HepG2 (cell line): ENCODE results near the gene BZW1. TPM values are rescaled to one million over a fixed set of nuclear protein-coding genes. Genes with fewer than 3 reads are reported as not detected.

Experiments
- ELF1 ChIP-seq: sonication (generic); formaldehyde crosslinking; IDR thresholded peaks from 2 replicates; pipeline ENCODE4 v1.4.0; 2020; ENCODE audit warnings: missing genetic modification reagents
- LCORL ChIP-seq, 2 experiments: fragments of 450-650 bp in 1 of 2; sonication (generic) in 1 of 2; formaldehyde crosslinking in 1 of 2; IDR thresholded peaks; 2 replicates each; pipeline versions ENCODE4 v1.5.0 to v1.6.1; 2017 to 2020; ENCODE audit warnings: antibody characterized with exemption in 1 of 2, missing genetic modification reagents in 1 of 2
- MEIS2 ChIP-seq: sonication (generic); formaldehyde crosslinking; IDR thresholded peaks from 2 replicates; pipeline ENCODE4 v1.9.0; 2021; ENCODE audit warnings: mild to moderate bottlenecking, missing genetic modification reagents
- NR3C1 ChIP-seq: sonication (generic); formaldehyde crosslinking; IDR thresholded peaks from 2 replicates; pipeline ENCODE4 v1.4.0; 2020; ENCODE audit warnings: missing genetic modification reagents
- RARG ChIP-seq: sonication (generic); formaldehyde crosslinking; IDR thresholded peaks from 2 replicates; pipeline ENCODE4 v1.4.0; 2020; ENCODE audit warnings: low read depth, mild to moderate bottlenecking, missing genetic modification reagents
- SETDB1 ChIP-seq: sonication (generic); formaldehyde crosslinking; IDR thresholded peaks from 2 replicates; pipeline ENCODE4 v1.5.1; 2020; ENCODE audit warnings: missing genetic modification reagents, mild to moderate bottlenecking, borderline replicate concordance
- TBL1XR1 ChIP-seq: fragments of 150-350 bp; IDR thresholded peaks from 2 replicates; pipeline ENCODE4 v1.6.1; 2014; ENCODE audit warnings: borderline replicate concordance, low read length; ENCODE audit not compliant: partially characterized antibody
- ZBTB42 ChIP-seq: sonication (generic); formaldehyde crosslinking; IDR thresholded peaks from 2 replicates; pipeline ENCODE4 v1.5.0; 2020; ENCODE audit warnings: mild to moderate bottlenecking, missing genetic modification reagents
- ZFP1 ChIP-seq: IDR thresholded peaks from 2 replicates; pipeline ENCODE4 v1.6.1; 2016
- ZNF564 ChIP-seq: sonication (generic); formaldehyde crosslinking; IDR thresholded peaks from 2 replicates; pipeline ENCODE4 v1.8.1; 2023; ENCODE audit warnings: mild to moderate bottlenecking, missing genetic modification reagents
- ZNF670 ChIP-seq: sonication (generic); formaldehyde crosslinking; IDR thresholded peaks from 2 replicates; pipeline ENCODE4 v1.8.0; 2022; ENCODE audit warnings: mild to moderate bottlenecking, missing genetic modification reagents, borderline replicate concordance
- ZNF703 ChIP-seq: sonication (generic); formaldehyde crosslinking; IDR thresholded peaks from 2 replicates; pipeline ENCODE4 v1.5.1; 2020; ENCODE audit warnings: missing genetic modification reagents, mild to moderate bottlenecking, moderate library complexity, borderline replicate concordance
- polyA plus RNA-seq, 8 experiments: library from polyadenylated mRNA; depleted of rRNA in 3 of 8; stranded (reverse) in 7 of 8; unstranded in 1 of 8; fragments of >200 nt; fragmentation: Illumina TruSeq in 4 of 8; extraction: Trizol in 4 of 8; gene quantifications; 2 replicates each; pipeline versions ENCODE4 v1.2.1 to v1.2.3, GENCODE V29; 2011 to 2016; ENCODE audit warnings: low read depth in 4 of 8, missing spikeins in 1 of 8, mixed read lengths in 1 of 8; ENCODE audit not compliant: insufficient read depth in 1 of 8
- total RNA-seq, 5 experiments: library from RNA; depleted of rRNA; stranded (reverse); fragments of >200 nt; fragmentation: Illumina TruSeq; extraction: Trizol; gene quantifications; 2 replicates each; pipeline ENCODE4 v1.2.3, GENCODE V29; 2016; ENCODE audit warnings: low read depth in 1 of 5
- TF ChIP-seq, protein P1 (sequence below): sonication (generic); formaldehyde crosslinking; IDR thresholded peaks from 2 replicates; pipeline ENCODE4 v1.5.0; 2020; ENCODE audit warnings: mild to moderate bottlenecking, missing genetic modification reagents, borderline replicate concordance
- TF ChIP-seq, protein P2 (sequence below): sonication (generic); formaldehyde crosslinking; conservative IDR thresholded peaks from 2 replicates; pipeline ENCODE4 v1.4.0; 2020; ENCODE audit warnings: mild to moderate bottlenecking, missing genetic modification reagents, moderate library complexity
- TF ChIP-seq, protein P3 (sequence below): IDR thresholded peaks from 2 replicates; pipeline ENCODE4 v1.6.1; 2016; ENCODE audit warnings: low read depth, borderline replicate concordance

BZW1 gene
- total and polyA plus RNA-seq, 2 of the 13 experiments (the other 11 are each of a cell fraction or from before 2014, with no cell fraction given), result 106 to 384 TPM

DNA sequence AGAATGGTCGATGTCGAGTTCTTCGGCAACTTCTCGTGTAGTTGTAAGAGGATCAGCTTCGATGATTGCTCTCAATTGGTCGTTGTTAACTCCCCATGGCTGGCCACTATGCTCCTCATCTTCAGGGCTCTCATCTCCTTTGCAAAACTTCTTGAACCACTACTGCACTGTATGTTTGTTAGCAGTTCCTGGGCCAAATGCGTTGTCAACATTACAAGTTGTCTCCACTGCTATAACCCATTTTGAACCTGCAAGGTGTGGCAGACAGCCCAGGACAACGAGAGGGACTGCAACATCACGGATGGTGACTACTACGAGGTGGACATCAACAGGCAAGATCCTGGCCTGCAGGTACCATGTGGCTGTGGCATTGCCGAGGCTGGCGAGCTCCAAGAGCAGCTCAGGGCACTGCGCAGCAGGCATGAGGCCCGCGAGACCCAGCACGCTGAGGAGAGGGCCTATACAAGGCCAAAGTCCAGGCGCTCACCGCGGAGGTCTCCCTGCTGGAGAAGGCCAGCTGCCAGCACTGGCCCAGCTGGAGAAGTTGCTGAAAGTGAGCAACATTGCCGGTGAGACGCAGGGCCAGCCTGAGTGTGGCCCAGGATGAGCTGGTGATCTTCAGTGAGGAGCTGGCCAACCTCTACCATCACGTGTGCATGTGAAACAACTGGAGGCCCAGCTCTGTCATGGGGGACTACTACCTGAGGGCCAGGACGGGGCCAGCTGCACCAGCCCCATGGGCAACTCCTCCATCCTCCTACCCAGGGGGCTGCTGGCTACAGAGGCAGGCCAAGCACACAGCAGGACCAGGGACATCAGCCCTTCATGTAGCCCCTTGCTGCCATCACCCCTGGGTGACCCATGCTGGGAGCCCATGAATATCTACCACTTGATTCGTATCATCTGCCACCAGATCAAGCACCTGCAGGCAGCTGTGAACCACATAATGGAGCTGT, 32.6 kb downstream of the BZW1 start (continued):
- TF ChIP-seq, protein P1, sequence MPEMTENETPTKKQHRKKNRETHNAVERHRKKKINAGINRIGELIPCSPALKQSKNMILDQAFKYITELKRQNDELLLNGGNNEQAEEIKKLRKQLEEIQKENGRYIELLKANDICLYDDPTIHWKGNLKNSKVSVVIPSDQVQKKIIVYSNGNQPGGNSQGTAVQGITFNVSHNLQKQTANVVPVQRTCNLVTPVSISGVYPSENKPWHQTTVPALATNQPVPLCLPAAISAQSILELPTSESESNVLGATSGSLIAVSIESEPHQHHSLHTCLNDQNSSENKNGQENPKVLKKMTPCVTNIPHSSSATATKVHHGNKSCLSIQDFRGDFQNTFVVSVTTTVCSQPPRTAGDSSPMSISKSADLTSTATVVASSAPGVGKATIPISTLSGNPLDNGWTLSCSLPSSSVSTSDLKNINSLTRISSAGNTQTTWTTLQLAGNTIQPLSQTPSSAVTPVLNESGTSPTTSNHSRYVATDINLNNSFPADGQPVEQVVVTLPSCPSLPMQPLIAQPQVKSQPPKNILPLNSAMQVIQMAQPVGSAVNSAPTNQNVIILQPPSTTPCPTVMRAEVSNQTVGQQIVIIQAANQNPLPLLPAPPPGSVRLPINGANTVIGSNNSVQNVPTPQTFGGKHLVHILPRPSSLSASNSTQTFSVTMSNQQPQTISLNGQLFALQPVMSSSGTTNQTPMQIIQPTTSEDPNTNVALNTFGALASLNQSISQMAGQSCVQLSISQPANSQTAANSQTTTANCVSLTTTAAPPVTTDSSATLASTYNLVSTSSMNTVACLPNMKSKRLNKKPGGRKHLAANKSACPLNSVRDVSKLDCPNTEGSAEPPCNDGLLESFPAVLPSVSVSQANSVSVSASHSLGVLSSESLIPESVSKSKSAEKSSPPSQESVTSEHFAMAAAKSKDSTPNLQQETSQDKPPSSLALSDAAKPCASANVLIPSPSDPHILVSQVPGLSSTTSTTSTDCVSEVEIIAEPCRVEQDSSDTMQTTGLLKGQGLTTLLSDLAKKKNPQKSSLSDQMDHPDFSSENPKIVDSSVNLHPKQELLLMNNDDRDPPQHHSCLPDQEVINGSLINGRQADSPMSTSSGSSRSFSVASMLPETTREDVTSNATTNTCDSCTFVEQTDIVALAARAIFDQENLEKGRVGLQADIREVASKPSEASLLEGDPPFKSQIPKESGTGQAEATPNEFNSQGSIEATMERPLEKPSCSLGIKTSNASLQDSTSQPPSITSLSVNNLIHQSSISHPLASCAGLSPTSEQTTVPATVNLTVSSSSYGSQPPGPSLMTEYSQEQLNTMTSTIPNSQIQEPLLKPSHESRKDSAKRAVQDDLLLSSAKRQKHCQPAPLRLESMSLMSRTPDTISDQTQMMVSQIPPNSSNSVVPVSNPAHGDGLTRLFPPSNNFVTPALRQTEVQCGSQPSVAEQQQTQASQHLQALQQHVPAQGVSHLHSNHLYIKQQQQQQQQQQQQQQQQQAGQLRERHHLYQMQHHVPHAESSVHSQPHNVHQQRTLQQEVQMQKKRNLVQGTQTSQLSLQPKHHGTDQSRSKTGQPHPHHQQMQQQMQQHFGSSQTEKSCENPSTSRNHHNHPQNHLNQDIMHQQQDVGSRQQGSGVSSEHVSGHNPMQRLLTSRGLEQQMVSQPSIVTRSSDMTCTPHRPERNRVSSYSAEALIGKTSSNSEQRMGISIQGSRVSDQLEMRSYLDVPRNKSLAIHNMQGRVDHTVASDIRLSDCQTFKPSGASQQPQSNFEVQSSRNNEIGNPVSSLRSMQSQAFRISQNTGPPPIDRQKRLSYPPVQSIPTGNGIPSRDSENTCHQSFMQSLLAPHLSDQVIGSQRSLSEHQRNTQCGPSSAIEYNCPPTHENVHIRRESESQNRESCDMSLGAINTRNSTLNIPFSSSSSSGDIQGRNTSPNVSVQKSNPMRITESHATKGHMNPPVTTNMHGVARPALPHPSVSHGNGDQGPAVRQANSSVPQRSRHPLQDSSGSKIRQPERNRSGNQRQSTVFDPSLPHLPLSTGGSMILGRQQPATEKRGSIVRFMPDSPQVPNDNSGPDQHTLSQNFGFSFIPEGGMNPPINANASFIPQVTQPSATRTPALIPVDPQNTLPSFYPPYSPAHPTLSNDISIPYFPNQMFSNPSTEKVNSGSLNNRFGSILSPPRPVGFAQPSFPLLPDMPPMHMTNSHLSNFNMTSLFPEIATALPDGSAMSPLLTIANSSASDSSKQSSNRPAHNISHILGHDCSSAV (CRISPR knock-in tag), result no peak
- no peak for TF ChIP-seq RARG
- no peak for TF ChIP-seq TBL1XR1
- 0 out of 2 replicates have a peak, but pooled peaks have one; percentile 22 for TF ChIP-seq ZNF564
- TF ChIP-seq MEIS2, result peak; percentile 57; the same call in 1 of the 2 replicates
- TF ChIP-seq ZFP1 (CRISPR knock-in tag), result no peak
- no peak for TF ChIP-seq SETDB1 (CRISPR knock-in tag)
- TF ChIP-seq, protein P2, sequence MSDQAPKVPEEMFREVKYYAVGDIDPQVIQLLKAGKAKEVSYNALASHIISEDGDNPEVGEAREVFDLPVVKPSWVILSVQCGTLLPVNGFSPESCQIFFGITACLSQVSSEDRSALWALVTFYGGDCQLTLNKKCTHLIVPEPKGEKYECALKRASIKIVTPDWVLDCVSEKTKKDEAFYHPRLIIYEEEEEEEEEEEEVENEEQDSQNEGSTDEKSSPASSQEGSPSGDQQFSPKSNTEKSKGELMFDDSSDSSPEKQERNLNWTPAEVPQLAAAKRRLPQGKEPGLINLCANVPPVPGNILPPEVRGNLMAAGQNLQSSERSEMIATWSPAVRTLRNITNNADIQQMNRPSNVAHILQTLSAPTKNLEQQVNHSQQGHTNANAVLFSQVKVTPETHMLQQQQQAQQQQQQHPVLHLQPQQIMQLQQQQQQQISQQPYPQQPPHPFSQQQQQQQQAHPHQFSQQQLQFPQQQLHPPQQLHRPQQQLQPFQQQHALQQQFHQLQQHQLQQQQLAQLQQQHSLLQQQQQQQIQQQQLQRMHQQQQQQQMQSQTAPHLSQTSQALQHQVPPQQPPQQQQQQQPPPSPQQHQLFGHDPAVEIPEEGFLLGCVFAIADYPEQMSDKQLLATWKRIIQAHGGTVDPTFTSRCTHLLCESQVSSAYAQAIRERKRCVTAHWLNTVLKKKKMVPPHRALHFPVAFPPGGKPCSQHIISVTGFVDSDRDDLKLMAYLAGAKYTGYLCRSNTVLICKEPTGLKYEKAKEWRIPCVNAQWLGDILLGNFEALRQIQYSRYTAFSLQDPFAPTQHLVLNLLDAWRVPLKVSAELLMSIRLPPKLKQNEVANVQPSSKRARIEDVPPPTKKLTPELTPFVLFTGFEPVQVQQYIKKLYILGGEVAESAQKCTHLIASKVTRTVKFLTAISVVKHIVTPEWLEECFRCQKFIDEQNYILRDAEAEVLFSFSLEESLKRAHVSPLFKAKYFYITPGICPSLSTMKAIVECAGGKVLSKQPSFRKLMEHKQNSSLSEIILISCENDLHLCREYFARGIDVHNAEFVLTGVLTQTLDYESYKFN (CRISPR knock-in tag), result peak; percentile 67
- TF ChIP-seq, protein P3, sequence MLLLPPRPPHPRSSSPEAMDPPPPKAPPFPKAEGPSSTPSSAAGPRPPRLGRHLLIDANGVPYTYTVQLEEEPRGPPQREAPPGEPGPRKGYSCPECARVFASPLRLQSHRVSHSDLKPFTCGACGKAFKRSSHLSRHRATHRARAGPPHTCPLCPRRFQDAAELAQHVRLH (CRISPR knock-in tag), result no peak
- TF ChIP-seq ZNF670, result no peak
- no peak for TF ChIP-seq ELF1 (CRISPR knock-in tag)
- no peak for TF ChIP-seq ZNF703
- no peak for TF ChIP-seq LCORL (IDR thresholded peaks at IDR 0.05)
- TF ChIP-seq LCORL (CRISPR knock-in tag; IDR thresholded peaks at IDR 0.05), result no peak
- no peak for TF ChIP-seq NR3C1
- TF ChIP-seq ZBTB42 (CRISPR knock-in tag), result no peak; the same call in 1 of the 2 replicates
